Measurements from ENCODE around the gene TRIM54.
"Not testable (repeated sequence)": the region's sequence is repeated elsewhere in the genome, so short reads cannot be mapped to it uniquely, and the experiment has no call there.

The TRIM54 gene

GRCh38 chr2:27313882-27314645, 31.8 kb downstream of the TRIM54 start:
- DNase-seq (ENCODE audit: low read depth): no peak

- no peak for DNase-seq (ENCODE audit: low read depth)
These were observed 32.5 kb downstream of the TRIM54 start for GRCh38 chr2:27314709-27315108.

DNA sequence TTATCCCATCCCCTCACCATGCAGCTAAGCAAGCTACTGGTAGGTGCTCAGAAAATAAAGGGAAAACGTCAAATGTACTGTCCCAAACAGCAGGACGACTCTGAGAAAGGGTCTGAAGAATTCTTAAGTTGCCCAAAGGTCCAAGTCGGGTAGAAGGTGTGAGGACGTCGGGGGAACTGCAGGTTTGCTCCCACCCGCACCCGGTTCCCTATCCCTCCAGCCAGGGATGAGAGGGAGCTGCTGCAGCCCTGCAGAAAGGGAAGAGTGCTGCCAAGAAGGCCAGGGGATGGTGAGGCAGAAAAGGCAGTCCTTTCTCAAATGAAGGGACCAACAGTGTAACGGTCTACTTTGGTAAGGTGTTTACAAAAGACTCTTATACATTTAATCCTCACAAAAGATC, 32.9 kb downstream of the TRIM54 start:
- no peak for DNase-seq (ENCODE audit: low read depth)

- no peak for DNase-seq (ENCODE audit: low read depth)
These were observed 34.6 kb downstream of the TRIM54 start for GRCh38 chr2:27316655-27317412.

- not testable (repeated sequence) for DNase-seq (ENCODE audit: low read depth)
These were observed 37.6 kb downstream of the TRIM54 start for GRCh38 chr2:27319839-27320238.

GRCh38 chr2:27320958-27321543, 38.8 kb downstream of the TRIM54 start:
- DNase-seq (ENCODE audit: low read depth): peak; percentile 96

DNA sequence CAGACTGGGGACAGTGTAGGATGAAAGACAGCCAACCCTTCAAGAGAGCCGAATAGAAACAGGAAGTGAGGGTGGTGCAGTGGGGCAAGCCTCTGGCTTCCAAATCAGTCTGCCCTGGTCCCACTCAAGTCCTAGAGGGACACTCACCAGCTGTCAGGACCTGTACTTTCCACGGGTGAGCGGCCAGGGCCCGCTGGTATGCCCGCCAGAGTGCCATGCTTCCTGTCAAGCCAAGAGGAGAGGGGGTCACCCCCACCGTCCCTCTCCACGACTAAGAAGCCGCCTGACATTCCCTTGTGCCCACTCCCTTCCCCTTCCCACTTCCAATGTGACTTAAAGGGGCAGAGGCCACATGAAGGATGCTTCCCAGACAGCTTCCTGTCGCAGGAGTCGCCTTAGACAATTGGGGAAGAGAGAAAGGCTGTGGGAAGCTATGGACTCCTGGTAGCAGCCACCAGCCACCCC, 40.1 kb downstream of the TRIM54 start:
- DNase-seq (ENCODE audit: low read depth): no peak

DNA sequence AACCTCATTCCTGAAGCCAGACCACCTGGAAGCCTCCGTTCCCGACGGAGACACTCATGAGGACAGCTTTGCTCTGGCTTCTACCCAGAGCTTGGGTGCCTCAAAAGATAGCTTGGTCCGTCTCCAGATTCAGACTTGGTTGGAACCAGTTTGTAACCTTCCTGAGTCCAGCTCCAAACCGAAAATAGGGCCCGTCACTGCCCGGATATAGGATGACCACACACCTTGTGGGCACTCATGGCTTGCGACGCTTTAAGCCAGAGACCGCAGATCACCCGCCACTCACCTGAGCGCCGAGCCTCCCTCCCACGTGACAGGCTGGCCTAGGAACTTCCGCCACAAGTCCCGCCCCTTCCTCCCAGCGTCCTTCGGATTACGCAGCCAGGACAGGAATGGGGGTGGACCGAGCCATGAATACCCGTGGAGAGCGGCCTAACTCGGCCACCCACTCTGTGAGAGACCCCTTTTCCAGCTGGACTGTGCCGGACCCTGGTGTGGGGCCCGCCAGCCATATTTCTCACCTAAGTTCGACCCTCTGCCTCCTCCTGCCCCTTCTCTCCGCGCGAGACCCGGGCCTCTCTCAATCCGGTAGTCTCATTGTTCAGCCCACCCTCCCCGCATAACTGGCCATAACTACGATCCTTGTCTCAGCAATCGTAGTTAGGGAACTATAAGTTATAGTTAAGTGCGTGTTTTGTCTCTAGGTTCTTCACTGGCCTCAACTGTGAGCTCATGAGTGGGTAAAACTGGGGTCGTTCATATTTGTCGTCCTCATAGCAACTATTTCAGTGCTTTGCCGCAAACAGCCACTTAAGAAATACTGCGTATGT, 40.8 kb downstream of the TRIM54 start, which contains the start of gene MPV17:
Gene MPV17, minus strand, starts transcription at position 332 of the 830 bp plus-strand sequence. CDS start 580 bp downstream, outside the sequence.
- peak; percentile 87 for DNase-seq (ENCODE audit: low read depth)

- DNase-seq (ENCODE audit: low read depth): no peak
These were observed 41.5 kb downstream of the TRIM54 start for GRCh38 chr2:27323596-27324285.

- no peak for DNase-seq (ENCODE audit: low read depth)
These were observed 42.5 kb downstream of the TRIM54 start for GRCh38 chr2:27324720-27325119.

DNA sequence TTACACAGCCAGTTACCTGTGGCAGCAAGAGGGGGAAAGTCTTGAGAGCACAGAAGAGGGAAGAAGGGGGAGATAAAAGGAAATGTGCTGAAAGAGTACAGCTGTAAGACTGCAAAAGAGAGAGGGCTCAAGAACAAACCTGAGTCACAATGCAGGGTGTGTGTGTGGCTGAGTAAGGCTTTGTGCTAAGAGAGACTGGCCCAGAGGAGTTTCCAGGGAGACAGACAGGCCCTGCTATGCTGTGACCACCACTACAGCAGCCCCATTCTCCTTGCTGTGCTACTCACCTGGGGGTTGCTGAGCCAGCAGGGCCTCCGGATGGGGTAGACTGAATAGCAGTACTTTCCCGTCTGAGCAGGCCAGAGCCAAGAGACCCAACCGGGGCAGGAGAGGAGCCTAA, 53.1 kb downstream of the TRIM54 start:
- no peak for DNase-seq (ENCODE audit: low read depth)

- no peak for DNase-seq (ENCODE audit: low read depth)
These were observed 53.9 kb downstream of the TRIM54 start for GRCh38 chr2:27336173-27336572.

DNA sequence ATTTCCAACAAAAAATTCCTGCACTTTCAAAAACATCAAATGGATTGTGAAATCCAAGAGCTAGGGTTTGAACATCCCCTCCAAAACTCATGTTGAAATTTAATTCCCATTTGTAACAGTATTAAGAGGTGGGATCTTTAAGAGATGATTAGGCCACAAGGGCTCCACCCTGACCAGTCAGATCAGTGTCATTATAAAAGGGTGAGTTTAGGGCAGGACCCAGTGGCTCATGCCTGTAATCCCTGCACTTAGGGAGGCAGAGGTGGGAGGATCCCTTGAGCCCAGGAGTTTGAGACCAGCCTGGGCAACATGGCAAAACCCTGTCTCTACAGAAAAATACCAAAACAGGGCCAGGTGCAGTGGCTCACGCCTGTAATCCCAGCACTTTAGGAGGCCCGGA, 65.4 kb downstream of the TRIM54 start:
- peak; percentile 13 for DNase-seq (ENCODE audit: low read depth)

DNA sequence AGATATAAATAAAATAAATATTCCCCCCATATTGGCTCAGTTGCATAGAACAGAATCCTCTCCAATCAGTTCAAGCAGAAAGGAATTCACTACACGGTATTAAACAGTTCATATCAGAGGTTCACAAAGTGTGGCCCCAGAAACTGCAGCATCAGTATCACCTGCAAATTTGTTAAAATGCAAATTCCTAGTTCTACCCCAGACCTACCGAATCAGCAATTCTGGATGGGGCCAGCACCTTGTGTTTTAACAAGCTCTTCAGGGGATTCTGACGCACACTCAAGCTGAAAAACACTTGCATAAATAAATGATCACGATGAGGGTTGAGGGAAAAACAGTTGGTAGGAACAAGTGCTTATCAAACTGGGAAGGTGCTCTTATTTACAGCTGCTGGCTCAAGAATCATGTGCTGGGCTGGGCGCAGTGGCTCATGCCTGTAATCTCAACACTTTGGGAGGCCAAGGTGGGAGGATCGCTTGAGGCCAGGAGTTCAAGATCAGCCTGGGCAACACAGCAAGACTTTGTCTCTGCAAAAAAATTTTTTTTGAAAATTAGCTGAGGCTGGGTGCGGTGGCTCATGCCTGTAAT, 68.0 kb downstream of the TRIM54 start:
- no peak for DNase-seq (ENCODE audit: low read depth)

- no peak for DNase-seq (ENCODE audit: low read depth)
These were observed 69.8 kb downstream of the TRIM54 start for GRCh38 chr2:27351802-27352598.

GRCh38 chr2:27353386-27353761, 71.1 kb downstream of the TRIM54 start:
- DNase-seq (ENCODE audit: low read depth): not testable (repeated sequence)

- DNase-seq (ENCODE audit: low read depth): peak; percentile 37
These were observed 71.8 kb downstream of the TRIM54 start for GRCh38 chr2:27353762-27354596.

- DNase-seq (ENCODE audit: low read depth): no peak
These were observed 72.3 kb downstream of the TRIM54 start for GRCh38 chr2:27354597-27354927.

- DNase-seq (ENCODE audit: low read depth): peak; percentile 26
These were observed 73.8 kb downstream of the TRIM54 start for GRCh38 chr2:27356056-27356381.

Measured in stromal cell of bone marrow (primary cell).